K562 (cell line): ENCODE measurements around the gene ZNF81. TPM values are rescaled to one million over a fixed set of nuclear protein-coding genes. Genes with fewer than 3 reads are reported as not detected.
A peak's percentile ranks its signal among the peaks of the same experiment; 100 is the strongest.

ENCODE experiments used
- CBFA2T2 ChIP-seq: fragments of 450-650 bp; conservative IDR thresholded peaks from 2 replicates; pipeline ENCODE4 v1.6.1; 2017; ENCODE audit warnings: mild to moderate bottlenecking
- CREM ChIP-seq: IDR thresholded peaks from 2 replicates; pipeline ENCODE4 v1.6.1; 2014; ENCODE audit warnings: antibody characterized with exemption, low read depth
- EP300 ChIP-seq: IDR thresholded peaks from 2 replicates; pipeline ENCODE4 v1.6.1; 2012; ENCODE audit warnings: low read length, improper control_type of control experiment
- GATAD2B ChIP-seq: fragments of 450-650 bp; IDR thresholded peaks from 2 replicates; pipeline ENCODE4 v1.6.1; 2017; ENCODE audit warnings: mild to moderate bottlenecking, borderline replicate concordance
- HDAC1 ChIP-seq, 2 experiments: fragments of 450-650 bp; IDR thresholded peaks; 2 replicates each; pipeline ENCODE4 v1.6.1; 2016 to 2017; ENCODE audit warnings: inconsistent platforms in 1 of 2, mild to moderate bottlenecking in 1 of 2, moderate library complexity in 1 of 2
- LCOR ChIP-seq: sonication (generic); formaldehyde crosslinking; IDR thresholded peaks from 2 replicates; pipeline ENCODE4 v1.8.0; 2022; ENCODE audit warnings: mild to moderate bottlenecking, missing genetic modification reagents
- MEIS2 ChIP-seq: fragments of 450-650 bp; IDR thresholded peaks from 2 replicates; pipeline ENCODE4 v1.6.1; 2014; ENCODE audit warnings: mild to moderate bottlenecking; ENCODE audit not compliant: partially characterized antibody
- NCOA1 ChIP-seq: fragments of 450-650 bp; IDR thresholded peaks from 2 replicates; pipeline ENCODE4 v1.6.1; 2016; ENCODE audit warnings: low read depth
- NR2C1 ChIP-seq, 2 experiments: fragments of 450-650 bp; IDR thresholded peaks; 2 replicates each; pipeline ENCODE4 v1.6.1; 2017; ENCODE audit warnings: mild to moderate bottlenecking in 2 of 2, antibody characterized with exemption in 1 of 2, inconsistent platforms in 1 of 2, missing compliant biosample characterization in 1 of 2, missing genetic modification characterization in 1 of 2
- POLR2A ChIP-seq: fragments of 450-650 bp; conservative IDR thresholded peaks from 2 replicates; pipeline ENCODE4 v1.6.1; 2016
- SMAD4 ChIP-seq: fragments of 250-450 bp; sonication (Bioruptor Pico); conservative IDR thresholded peaks from 2 replicates; pipeline ENCODE4 v1.8.0; 2021; ENCODE audit warnings: inconsistent platforms, mild to moderate bottlenecking, moderate library complexity
- SMARCA4 ChIP-seq: fragments of 450-650 bp; IDR thresholded peaks from 2 replicates; pipeline ENCODE4 v1.6.1; 2016
- SMARCE1 ChIP-seq: fragments of 450-650 bp; IDR thresholded peaks from 2 replicates; pipeline ENCODE4 v1.7.1; 2016; ENCODE audit warnings: mild to moderate bottlenecking
- TAL1 ChIP-seq: fragments of 450-650 bp; IDR thresholded peaks from 2 replicates; pipeline ENCODE4 v1.6.1; 2016; ENCODE audit warnings: mild to moderate bottlenecking
- TEAD2 ChIP-seq: fragments of 450-650 bp; IDR thresholded peaks from 2 replicates; pipeline ENCODE4 v1.6.1; 2016; ENCODE audit warnings: missing genetic modification characterization, control low read depth, missing compliant biosample characterization
- U2AF2 ChIP-seq: fragments of 200-400 bp; formaldehyde crosslinking; optimal IDR thresholded peaks from 2 replicates; pipeline ENCODE3; 2017; ENCODE audit warnings: low read depth, mild to moderate bottlenecking, low read length
- ZNF232 ChIP-seq: sonication (generic); formaldehyde crosslinking; IDR thresholded peaks from 2 replicates; pipeline ENCODE4 v1.8.0; 2022; ENCODE audit warnings: mild to moderate bottlenecking, missing genetic modification reagents
- ZNF79 ChIP-seq: fragments of 250-450 bp; sonication (Bioruptor Pico); IDR thresholded peaks from 2 replicates; pipeline ENCODE4 v1.4.0; 2020; ENCODE audit warnings: low read depth, mild to moderate bottlenecking, moderate library complexity
- polyA plus RNA-seq, 8 experiments: library from polyadenylated mRNA; depleted of rRNA in 4 of 8; stranded (reverse) in 5 of 8; unstranded in 3 of 8; fragments of >200 nt; fragmentation: Nextera tagmentation in 2 of 8; fragmentation: Illumina TruSeq in 1 of 8; extraction: Ambion mirVana in 2 of 8; extraction: Trizol in 1 of 8; gene quantifications; 2 replicates each; pipeline versions ENCODE4 v1.2.1 to v1.2.3, GENCODE V29; 2011 to 2014; ENCODE audit warnings: inconsistent platforms in 1 of 8, missing spikeins in 1 of 8
- total RNA-seq, 7 experiments: library from RNA; depleted of rRNA in 6 of 7; stranded (reverse); fragments of >200 nt in 6 of 7; fragmentation: Illumina TruSeq in 2 of 7; extraction: Trizol in 2 of 7; gene quantifications; 2 replicates each; pipeline versions ENCODE4 v1.2.1 to v1.2.3, GENCODE V29; 2011 to 2021; ENCODE audit warnings: low replicate concordance in 1 of 7
- TF ChIP-seq, protein P1 (sequence below): fragments of 250-450 bp; sonication (Bioruptor Pico); IDR thresholded peaks from 2 replicates; pipeline ENCODE4 v1.5.0; 2021; ENCODE audit warnings: mild to moderate bottlenecking, borderline replicate concordance
- TF ChIP-seq, protein P2 (sequence below), 2 experiments: fragments of 150-350 bp in 1 of 2; IDR thresholded peaks; 2 replicates each; pipeline ENCODE4 v1.6.1; 2012 to 2016; ENCODE audit warnings: low read depth in 2 of 2, low read length in 2 of 2, mild to moderate bottlenecking in 1 of 2, moderate library complexity in 1 of 2
- TF ChIP-seq, protein P3 (sequence below): sonication (generic); formaldehyde crosslinking; IDR thresholded peaks from 2 replicates; pipeline ENCODE4 v1.9.0; 2022; ENCODE audit warnings: mild to moderate bottlenecking, missing genetic modification reagents
- TF ChIP-seq, protein P4 (sequence below): sonication (generic); formaldehyde crosslinking; IDR thresholded peaks from 2 replicates; pipeline ENCODE4 v1.5.0; 2020; ENCODE audit warnings: missing genetic modification reagents

ZNF81 gene
- total and polyA plus RNA-seq, 9 of the 15 experiments (the other 6 are each of a cell fraction or from before 2014, with no cell fraction given) = 2.4 to 9.6 (median 4.9) TPM

DNA sequence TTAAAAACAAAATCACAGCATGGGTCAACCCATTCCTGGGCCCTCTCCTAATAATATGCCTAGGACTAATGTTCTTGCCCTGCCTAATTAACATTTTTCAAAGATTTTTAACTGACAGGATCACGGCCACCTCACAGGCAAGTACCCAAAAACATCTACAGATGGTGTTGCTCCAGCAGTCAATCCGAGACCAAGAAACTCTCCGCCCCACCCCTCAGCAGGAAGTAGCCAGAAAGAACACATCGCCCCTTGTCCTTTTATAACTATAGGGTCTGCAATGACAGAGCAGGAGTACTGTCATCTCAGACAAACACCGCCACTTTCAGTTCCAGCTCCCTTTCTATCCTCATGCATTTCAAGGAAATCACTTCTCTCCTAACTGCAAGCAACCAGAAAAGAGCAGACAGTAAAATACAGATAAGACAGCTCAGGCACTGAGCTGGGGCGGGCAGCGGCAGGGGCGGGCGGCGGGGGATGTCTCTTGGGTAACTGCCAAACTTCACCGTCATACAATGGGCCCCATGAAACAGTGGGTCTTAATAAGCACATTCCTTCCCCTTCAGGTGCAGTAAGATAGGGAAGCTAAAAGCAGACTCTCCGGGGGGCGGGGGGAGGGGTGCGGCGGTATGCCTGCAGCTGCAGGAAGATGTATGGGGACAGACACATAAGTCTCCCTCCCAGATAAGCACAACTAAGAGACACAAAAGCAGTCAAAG is 99.7 kb downstream of the ZNF81 start (continued):
- no peak for TF ChIP-seq U2AF2
- no peak for TF ChIP-seq POLR2A
- TF ChIP-seq, protein P1, sequence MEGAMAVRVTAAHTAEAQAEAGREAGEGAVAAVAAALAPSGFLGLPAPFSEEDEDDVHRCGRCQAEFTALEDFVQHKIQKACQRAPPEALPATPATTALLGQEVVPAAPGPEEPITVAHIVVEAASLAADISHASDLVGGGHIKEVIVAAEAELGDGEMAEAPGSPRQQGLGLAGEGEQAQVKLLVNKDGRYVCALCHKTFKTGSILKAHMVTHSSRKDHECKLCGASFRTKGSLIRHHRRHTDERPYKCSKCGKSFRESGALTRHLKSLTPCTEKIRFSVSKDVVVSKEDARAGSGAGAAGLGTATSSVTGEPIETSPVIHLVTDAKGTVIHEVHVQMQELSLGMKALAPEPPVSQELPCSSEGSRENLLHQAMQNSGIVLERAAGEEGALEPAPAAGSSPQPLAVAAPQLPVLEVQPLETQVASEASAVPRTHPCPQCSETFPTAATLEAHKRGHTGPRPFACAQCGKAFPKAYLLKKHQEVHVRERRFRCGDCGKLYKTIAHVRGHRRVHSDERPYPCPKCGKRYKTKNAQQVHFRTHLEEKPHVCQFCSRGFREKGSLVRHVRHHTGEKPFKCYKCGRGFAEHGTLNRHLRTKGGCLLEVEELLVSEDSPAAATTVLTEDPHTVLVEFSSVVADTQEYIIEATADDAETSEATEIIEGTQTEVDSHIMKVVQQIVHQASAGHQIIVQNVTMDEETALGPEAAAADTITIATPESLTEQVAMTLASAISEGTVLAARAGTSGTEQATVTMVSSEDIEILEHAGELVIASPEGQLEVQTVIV (CRISPR knock-in tag) = no peak
- peak; percentile 52; the same call in 1 of the 2 replicates for TF ChIP-seq EP300
- TF ChIP-seq SMAD4 (CRISPR knock-in tag) = peak; percentile 44; the same call in 1 of the 2 replicates
- TF ChIP-seq, protein P2, sequence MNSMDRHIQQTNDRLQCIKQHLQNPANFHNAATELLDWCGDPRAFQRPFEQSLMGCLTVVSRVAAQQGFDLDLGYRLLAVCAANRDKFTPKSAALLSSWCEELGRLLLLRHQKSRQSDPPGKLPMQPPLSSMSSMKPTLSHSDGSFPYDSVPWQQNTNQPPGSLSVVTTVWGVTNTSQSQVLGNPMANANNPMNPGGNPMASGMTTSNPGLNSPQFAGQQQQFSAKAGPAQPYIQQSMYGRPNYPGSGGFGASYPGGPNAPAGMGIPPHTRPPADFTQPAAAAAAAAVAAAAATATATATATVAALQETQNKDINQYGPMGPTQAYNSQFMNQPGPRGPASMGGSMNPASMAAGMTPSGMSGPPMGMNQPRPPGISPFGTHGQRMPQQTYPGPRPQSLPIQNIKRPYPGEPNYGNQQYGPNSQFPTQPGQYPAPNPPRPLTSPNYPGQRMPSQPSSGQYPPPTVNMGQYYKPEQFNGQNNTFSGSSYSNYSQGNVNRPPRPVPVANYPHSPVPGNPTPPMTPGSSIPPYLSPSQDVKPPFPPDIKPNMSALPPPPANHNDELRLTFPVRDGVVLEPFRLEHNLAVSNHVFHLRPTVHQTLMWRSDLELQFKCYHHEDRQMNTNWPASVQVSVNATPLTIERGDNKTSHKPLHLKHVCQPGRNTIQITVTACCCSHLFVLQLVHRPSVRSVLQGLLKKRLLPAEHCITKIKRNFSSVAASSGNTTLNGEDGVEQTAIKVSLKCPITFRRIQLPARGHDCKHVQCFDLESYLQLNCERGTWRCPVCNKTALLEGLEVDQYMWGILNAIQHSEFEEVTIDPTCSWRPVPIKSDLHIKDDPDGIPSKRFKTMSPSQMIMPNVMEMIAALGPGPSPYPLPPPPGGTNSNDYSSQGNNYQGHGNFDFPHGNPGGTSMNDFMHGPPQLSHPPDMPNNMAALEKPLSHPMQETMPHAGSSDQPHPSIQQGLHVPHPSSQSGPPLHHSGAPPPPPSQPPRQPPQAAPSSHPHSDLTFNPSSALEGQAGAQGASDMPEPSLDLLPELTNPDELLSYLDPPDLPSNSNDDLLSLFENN (IDR thresholded peaks at IDR 0.05; ENCODE audit: low read depth in 2 of 2, low read length in 2 of 2) = 0 out of 4 replicates have a peak, but pooled peaks of 1 of the 2 experiments have one; percentile 46
- peak; percentile 62; the same call in 1 of the 2 replicates for TF ChIP-seq SMARCA4
- TF ChIP-seq, protein P3, sequence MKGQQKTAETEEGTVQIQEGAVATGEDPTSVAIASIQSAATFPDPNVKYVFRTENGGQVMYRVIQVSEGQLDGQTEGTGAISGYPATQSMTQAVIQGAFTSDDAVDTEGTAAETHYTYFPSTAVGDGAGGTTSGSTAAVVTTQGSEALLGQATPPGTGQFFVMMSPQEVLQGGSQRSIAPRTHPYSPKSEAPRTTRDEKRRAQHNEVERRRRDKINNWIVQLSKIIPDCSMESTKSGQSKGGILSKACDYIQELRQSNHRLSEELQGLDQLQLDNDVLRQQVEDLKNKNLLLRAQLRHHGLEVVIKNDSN (CRISPR knock-in tag) = no peak
- peak; percentile 94 for TF ChIP-seq CBFA2T2
- 0 out of 4 replicates have a peak, but pooled peaks of 1 of the 2 experiments have one; percentile 56 for TF ChIP-seq HDAC1 (IDR thresholded peaks at IDR 0.05)
- TF ChIP-seq ZNF232 (CRISPR knock-in tag) = no peak
- TF ChIP-seq CREM = peak; percentile 67; the same call in 1 of the 2 replicates
- no peak for TF ChIP-seq GATAD2B
- TF ChIP-seq NCOA1 = peak; percentile 24; the same call in 1 of the 2 replicates
- TF ChIP-seq SMARCE1 = peak; percentile 60
- TF ChIP-seq ZNF79 (CRISPR knock-in tag) = no peak
- TF ChIP-seq TAL1 = peak; percentile 84
- TF ChIP-seq, protein P4, sequence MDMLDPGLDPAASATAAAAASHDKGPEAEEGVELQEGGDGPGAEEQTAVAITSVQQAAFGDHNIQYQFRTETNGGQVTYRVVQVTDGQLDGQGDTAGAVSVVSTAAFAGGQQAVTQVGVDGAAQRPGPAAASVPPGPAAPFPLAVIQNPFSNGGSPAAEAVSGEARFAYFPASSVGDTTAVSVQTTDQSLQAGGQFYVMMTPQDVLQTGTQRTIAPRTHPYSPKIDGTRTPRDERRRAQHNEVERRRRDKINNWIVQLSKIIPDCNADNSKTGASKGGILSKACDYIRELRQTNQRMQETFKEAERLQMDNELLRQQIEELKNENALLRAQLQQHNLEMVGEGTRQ (CRISPR knock-in tag) = no peak
- TF ChIP-seq NR2C1 (IDR thresholded peaks at IDR 0.05) = no peak
- no peak for TF ChIP-seq NR2C1 (tag; IDR thresholded peaks at IDR 0.05)
- peak; percentile 47 for TF ChIP-seq MEIS2
- TF ChIP-seq LCOR (CRISPR knock-in tag) = 0 out of 2 replicates have a peak, but pooled peaks have one; percentile 40
- peak; percentile 52; the same call in 1 of the 2 replicates for TF ChIP-seq TEAD2 (tag)
